Immature natural killer cell (primary cell): ENCODE data around the gene ARMCX5. TPM values are rescaled to one million over a fixed set of nuclear protein-coding genes. Genes with fewer than 3 reads are reported as not detected.

Experiments
- DNase-seq, 3 donors: peaks; one replicate each; pipeline ENCODE4 v3.0.0; 2022; ENCODE audit warnings: mixed read lengths in 1 of 3
- H3K27ac Mint-ChIP-seq, 6 donors: one replicate each; pipeline ENCODE4 v1.8.0; 2020; ENCODE audit warnings: mixed read lengths in 6 of 6, mild to moderate bottlenecking in 5 of 6, inconsistent platforms in 4 of 6, moderate library complexity in 3 of 6
- H3K27me3 Mint-ChIP-seq, 3 donors: one replicate each; pipeline ENCODE4 v1.8.0; 2020 to 2021; ENCODE audit warnings: low read depth in 3 of 3, mild to moderate bottlenecking in 3 of 3, mixed read lengths in 3 of 3, moderate library complexity in 3 of 3, inconsistent platforms in 1 of 3
- H3K36me3 Mint-ChIP-seq, 3 donors: one replicate each; pipeline ENCODE4 v1.8.0; 2020; ENCODE audit warnings: mixed read lengths in 3 of 3, inconsistent platforms in 2 of 3, mild to moderate bottlenecking in 2 of 3
- H3K4me1 Mint-ChIP-seq, 2 donors: one replicate each; pipeline ENCODE4 v1.8.0; 2020; ENCODE audit warnings: inconsistent platforms in 2 of 2, mild to moderate bottlenecking in 2 of 2, mixed read lengths in 2 of 2, moderate library complexity in 1 of 2
- H3K4me3 Mint-ChIP-seq, 5 donors: one replicate each; pipeline ENCODE4 v1.8.0; 2020; ENCODE audit warnings: mild to moderate bottlenecking in 5 of 5, mixed read lengths in 5 of 5, inconsistent platforms in 3 of 5, moderate library complexity in 3 of 5
- H3K9me3 Mint-ChIP-seq, 6 donors: one replicate each; pipeline ENCODE4 v1.8.0; 2020; ENCODE audit warnings: mild to moderate bottlenecking in 6 of 6, mixed read lengths in 6 of 6, inconsistent platforms in 4 of 6, moderate library complexity in 3 of 6
- polyA plus RNA-seq, 3 donors: library from polyadenylated mRNA; unstranded; fragments of 300-500 nt; fragmentation: Illumina TruSeq; gene quantifications; one replicate each; pipeline ENCODE4 v1.2.3, GENCODE V29; 2021

ARMCX5 gene
- polyA plus RNA-seq, 3 donors from 2014 or later, result 5.3 to 10.4 (median 8.3) TPM

DNA sequence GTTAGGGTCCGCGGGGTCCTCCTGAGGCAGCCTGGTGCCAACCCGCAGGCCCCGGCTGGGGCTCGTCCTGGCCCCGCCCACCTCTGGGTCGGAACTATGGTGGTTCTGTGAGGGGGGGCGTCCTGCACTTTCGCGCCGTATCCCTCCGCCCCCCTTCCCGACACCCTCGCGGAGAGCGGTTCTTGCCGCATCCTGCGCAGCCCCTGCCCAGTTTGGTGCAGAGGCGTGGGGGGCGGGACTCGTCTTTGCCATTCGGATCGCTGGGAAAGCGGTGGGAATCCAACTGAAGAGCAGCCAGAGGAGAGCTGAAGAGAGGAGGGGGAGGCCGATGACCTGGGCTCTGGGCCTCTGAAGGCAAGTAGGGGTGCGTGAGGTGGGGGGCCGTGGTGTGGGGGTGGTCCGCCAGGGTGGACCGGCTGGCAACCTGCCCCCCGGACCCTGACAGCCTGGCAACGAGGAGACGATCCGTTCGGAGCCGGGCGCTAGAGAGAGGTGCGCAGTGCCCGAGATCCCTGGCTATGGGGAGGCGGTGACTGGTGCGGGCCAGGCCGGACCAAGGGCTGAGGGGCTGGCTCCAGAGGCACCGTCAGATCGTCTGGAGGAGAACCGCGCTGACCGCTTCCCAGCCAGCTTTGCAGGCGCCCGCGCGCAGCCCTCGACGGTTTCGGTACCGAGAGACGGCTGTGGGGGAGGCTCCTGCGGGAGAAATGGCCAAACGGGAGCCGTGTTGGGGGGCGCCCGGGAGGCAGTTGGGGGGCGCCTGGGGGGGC lies 52.1 kb downstream of the ARMCX5 start, which contains the start of gene GPRASP1:
Gene GPRASP1 (plus strand): TSS at position 242 of the 770 bp plus-strand sequence. CDS start 2,431 bp downstream, outside the sequence.
- Mint-ChIP-seq H3K36me3 (peaks cover 0 to 5% (median 5%) of the 10 kb centered on the region in 3 donors), H3K9me3 (peaks cover 0 to 2% (median 0%) of the 10 kb centered on the region in 6 donors), H3K4me1 (peaks cover 16% of the 10 kb centered on the region in 2 donors), H3K27ac (peak within 1 kb of the TSS; percentile 69 to 92 (median 87)), H3K4me3 (peak within 1 kb of the TSS; percentile 96 to 99 (median 96)), H3K27me3 (peaks cover 2 to 10% (median 3%) of the 10 kb centered on the region in 3 donors)
- peak; percentile 65 to 69 (median 65) for DNase-seq

DNA sequence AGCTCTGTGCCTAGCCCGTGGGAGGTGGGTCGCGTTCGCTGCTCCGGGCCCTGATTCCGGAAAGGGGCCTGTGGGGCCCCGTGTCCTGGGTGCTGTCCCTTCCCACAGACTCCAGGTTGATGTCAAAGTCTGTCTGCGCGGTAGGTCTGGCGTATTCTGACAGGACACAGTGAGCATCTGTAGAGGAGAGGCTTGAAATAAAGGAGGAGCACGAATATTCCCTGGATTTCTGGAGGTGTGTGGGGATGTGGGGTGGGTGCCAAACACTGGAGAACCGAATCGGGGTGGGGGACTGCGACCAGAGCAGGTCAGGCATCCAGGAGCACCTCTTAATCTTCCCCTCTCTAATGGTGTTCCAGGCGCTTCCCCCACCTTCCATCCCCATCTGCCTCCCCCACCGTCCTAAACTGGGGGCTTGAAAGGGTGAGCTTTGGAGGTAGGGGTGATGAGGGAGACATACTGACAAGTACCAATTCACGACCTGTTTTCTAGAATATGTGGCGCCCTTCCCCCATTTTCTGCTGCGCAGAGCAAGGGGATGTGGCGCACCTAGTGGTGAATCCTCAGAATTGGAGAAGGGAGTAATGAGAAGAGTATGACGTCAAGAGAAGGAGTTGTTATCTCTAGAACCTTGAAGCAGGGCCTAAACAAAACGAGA lies 52.8 kb downstream of the ARMCX5 start:
- H3K4me3 Mint-ChIP-seq, result peak overlapping the region; percentile 79 to 99 (median 89)
- peaks cover 16% of the 10 kb centered on the region in 2 donors for H3K4me1 Mint-ChIP-seq
- H3K27me3 Mint-ChIP-seq, result peaks cover 2 to 10% (median 3%) of the 10 kb centered on the region in 3 donors
- peaks cover 0 to 2% (median 0%) of the 10 kb centered on the region in 6 donors for H3K9me3 Mint-ChIP-seq
- DNase-seq, result peak; percentile 22 to 49 (median 37)
- H3K27ac Mint-ChIP-seq, result peak overlapping the region in 5 of 6 donors; percentile 54 to 88 (median 75)
- H3K36me3 Mint-ChIP-seq, result no peaks in the 10 kb centered on the region

Other genes starting within 250 kb of the ARMCX5 start
- gene NXF2B, start 159.5 kb upstream of the ARMCX5 start, polyA plus RNA-seq, result not detected
- gene TCP11X2, start 127.7 kb upstream of the ARMCX5 start, polyA plus RNA-seq, result not detected
- under 1 TPM in 1 of 3 donors, not detected in 2; 0.92 TPM for gene TMSB15A, start 82.8 kb upstream of the ARMCX5 start, polyA plus RNA-seq
- 1 to 10 TPM in 1 of 3 donors, under 1 TPM in 1, not detected in 1; 0.41 to 1.5 TPM for gene GPRASP1, start 52.0 kb downstream of the ARMCX5 start, polyA plus RNA-seq
- 1 to 10 TPM in 1 of 3 donors, under 1 TPM in 2; 0.84 to 3.7 (median 0.99) TPM for gene GPRASP2, start 112.9 kb downstream of the ARMCX5 start, polyA plus RNA-seq
- gene GPRASP3, start 121.2 kb downstream of the ARMCX5 start, polyA plus RNA-seq, result under 1 TPM in 2 of 3 donors, not detected in 1; 0.16 to 0.81 TPM